Measurements from ENCODE around the gene MCC.

Gene MCC

GRCh38 chr5:112995764-112996618 lies 492.3 kb downstream of the MCC start:
- TF ChIP-seq CTCF (IDR thresholded peaks at IDR 0.05; ENCODE audit: insufficient read depth, low read length, poor library complexity, severe bottlenecking): peak; percentile 81
- Histone ChIP-seq H3K36me3 (ENCODE audit: control insufficient read depth, insufficient read depth, low read length) (peaks cover 8% of the 10 kb centered on the region), H3K27me3 (replicated peaks; ENCODE audit: control insufficient read depth, insufficient read depth, low read length) (no peaks in the 10 kb centered on the region), H3K4me3 (replicated peaks; ENCODE audit: low read depth, low read length) (no peak overlapping the region)
- no peak for DNase-seq (ENCODE audit: extremely low read depth, insufficient read length)

GRCh38 chr5:112986224-112986623 lies 502.0 kb downstream of the MCC start:
- peaks cover 2% of the 10 kb centered on the region; the same call in 1 of the 2 replicates for H3K36me3 ChIP-seq (ENCODE audit: control insufficient read depth, insufficient read depth, low read length)
- DNase-seq (ENCODE audit: extremely low read depth, insufficient read length): no peak
- TF ChIP-seq CTCF (IDR thresholded peaks at IDR 0.05; ENCODE audit: insufficient read depth, low read length, poor library complexity, severe bottlenecking): no peak

GRCh38 chr5:112983363-112983762 lies 504.9 kb downstream of the MCC start:
- Histone ChIP-seq H3K4me3 (replicated peaks; ENCODE audit: low read depth, low read length) (no peak overlapping the region), H3K27me3 (replicated peaks; ENCODE audit: control insufficient read depth, insufficient read depth, low read length) (no peaks in the 10 kb centered on the region), H3K36me3 (ENCODE audit: control insufficient read depth, insufficient read depth, low read length) (no peaks in the 10 kb centered on the region)
- TF ChIP-seq CTCF (IDR thresholded peaks at IDR 0.05; ENCODE audit: insufficient read depth, low read length, poor library complexity, severe bottlenecking): no peak
- DNase-seq (ENCODE audit: extremely low read depth, insufficient read length): no peak

More at GRCh38 chr5:112986224-112986623, 502.0 kb downstream of the MCC start:
- Histone ChIP-seq H3K27me3 (replicated peaks; ENCODE audit: control insufficient read depth, insufficient read depth, low read length) (no peaks in the 10 kb centered on the region), H3K4me3 (replicated peaks; ENCODE audit: low read depth, low read length) (no peak overlapping the region)

- no peak for TF ChIP-seq CTCF (IDR thresholded peaks at IDR 0.05; ENCODE audit: insufficient read depth, low read length, poor library complexity, severe bottlenecking)
- Histone ChIP-seq H3K27me3 (replicated peaks; ENCODE audit: control insufficient read depth, insufficient read depth, low read length) (no peaks in the 10 kb centered on the region), H3K4me3 (replicated peaks; ENCODE audit: low read depth, low read length) (no peak overlapping the region), H3K36me3 (ENCODE audit: control insufficient read depth, insufficient read depth, low read length) (no peaks in the 10 kb centered on the region)
- DNase-seq (ENCODE audit: extremely low read depth, insufficient read length): no peak
Measured at GRCh38 chr5:112979723-112980122, 508.5 kb downstream of the MCC start.

- DNase-seq (ENCODE audit: extremely low read depth, insufficient read length): no peak
- TF ChIP-seq CTCF (IDR thresholded peaks at IDR 0.05; ENCODE audit: insufficient read depth, low read length, poor library complexity, severe bottlenecking): no peak
- no peaks in the 10 kb centered on the region for H3K36me3 ChIP-seq (ENCODE audit: control insufficient read depth, insufficient read depth, low read length)
- no peaks in the 10 kb centered on the region for H3K27me3 ChIP-seq (replicated peaks; ENCODE audit: control insufficient read depth, insufficient read depth, low read length)
- H3K4me3 ChIP-seq (replicated peaks; ENCODE audit: low read depth, low read length): peak overlapping the region; percentile 81
Measured at GRCh38 chr5:112978836-112979235, 509.4 kb downstream of the MCC start.

Measured in GM06990 (cell line).